Brain pericyte (primary cell): Measurements from ENCODE around the gene TINCR.
"Not testable (repeated sequence)": the region's sequence is repeated elsewhere in the genome, so short reads cannot be mapped to it uniquely, and the experiment has no call there.

Source experiments
- DNase-seq: peaks from one replicate; pipeline ENCODE4 v3.0.0-alpha.2; 2012; ENCODE audit warnings: low read depth, low spot score

Gene TINCR

GRCh38 chr19:5559804-5560133 is 8.0 kb downstream of the TINCR start:
- DNase-seq: no peak

GRCh38 chr19:5558101-5558621 is 9.6 kb downstream of the TINCR start:
- no peak for DNase-seq

GRCh38 chr19:5557691-5558090 is 10.1 kb downstream of the TINCR start:
- DNase-seq: no peak

- DNase-seq: no peak
Observed at GRCh38 chr19:5554828-5555227, 12.9 kb downstream of the TINCR start.

- no peak for DNase-seq
Observed at GRCh38 chr19:5553892-5554291, 13.9 kb downstream of the TINCR start.

- no peak for DNase-seq
Observed at GRCh38 chr19:5547881-5548280, 19.9 kb downstream of the TINCR start.

- DNase-seq: no peak
Observed at GRCh38 chr19:5545984-5546383, 21.8 kb downstream of the TINCR start.

GRCh38 chr19:5545051-5545450 is 22.7 kb downstream of the TINCR start:
- DNase-seq: no peak

GRCh38 chr19:5542665-5543064 is 25.1 kb downstream of the TINCR start:
- no peak for DNase-seq

- DNase-seq: no peak
Observed at GRCh38 chr19:5541456-5541855, 26.3 kb downstream of the TINCR start.

- no peak for DNase-seq
Observed at GRCh38 chr19:5540208-5540607, 27.5 kb downstream of the TINCR start.

GRCh38 chr19:5537870-5538269 is 29.9 kb downstream of the TINCR start:
- no peak for DNase-seq

- not testable (repeated sequence) for DNase-seq
Observed at GRCh38 chr19:5536982-5537579, 30.7 kb downstream of the TINCR start.

GRCh38 chr19:5536337-5536894 is 31.3 kb downstream of the TINCR start:
- DNase-seq: no peak

GRCh38 chr19:5534787-5535586 is 32.8 kb downstream of the TINCR start:
- no peak for DNase-seq

- DNase-seq: no peak
Observed at GRCh38 chr19:5533257-5533656, 34.5 kb downstream of the TINCR start.

GRCh38 chr19:5530701-5531100 is 37.1 kb downstream of the TINCR start:
- no peak for DNase-seq

GRCh38 chr19:5526691-5527090 is 41.1 kb downstream of the TINCR start:
- DNase-seq: no peak

GRCh38 chr19:5524081-5524480 is 43.7 kb downstream of the TINCR start:
- no peak for DNase-seq

- DNase-seq: no peak
Observed at GRCh38 chr19:5522106-5522505, 45.6 kb downstream of the TINCR start.

GRCh38 chr19:5520501-5520900 is 47.3 kb downstream of the TINCR start:
- no peak for DNase-seq

- no peak for DNase-seq
Observed at GRCh38 chr19:5519076-5519475, 48.7 kb downstream of the TINCR start.

GRCh38 chr19:5515737-5516136 is 52.0 kb downstream of the TINCR start:
- no peak for DNase-seq
